K562 (cell line): ENCODE results near the gene CTAGE1. TPM values are rescaled to one million over a fixed set of nuclear protein-coding genes. Genes with fewer than 3 reads are reported as not detected.

Source experiments
- BRF1 ChIP-seq: IDR thresholded peaks from 3 replicates; pipeline ENCODE4 v1.6.1; 2011; ENCODE audit warnings: borderline replicate concordance, mild to moderate bottlenecking; ENCODE audit not compliant: insufficient read length; ENCODE audit errors: extremely low read depth
- FOXK2 ChIP-seq, 2 experiments: fragments of 450-650 bp; IDR thresholded peaks in 1 of 2; conservative IDR thresholded peaks in 1 of 2; 2 replicates each; pipeline ENCODE4 v1.6.1; 2016; ENCODE audit warnings: low read depth in 2 of 2, mild to moderate bottlenecking in 1 of 2
- HCFC1 ChIP-seq: IDR thresholded peaks from 2 replicates; pipeline ENCODE4 v1.6.1; 2012; ENCODE audit warnings: low read depth, low read length, improper control_type of control experiment
- HINFP ChIP-seq: fragments of 450-650 bp; conservative IDR thresholded peaks from 2 replicates; pipeline ENCODE4 v1.6.1; 2016; ENCODE audit warnings: missing genetic modification characterization, low read depth, mild to moderate bottlenecking, control low read depth, missing compliant biosample characterization
- HMGN3 ChIP-seq: IDR thresholded peaks from 2 replicates; pipeline ENCODE4 v1.6.1; 2011; ENCODE audit warnings: borderline replicate concordance, low read depth, mild to moderate bottlenecking, mixed read lengths, low read length; ENCODE audit not compliant: insufficient read length; ENCODE audit errors: extremely low read depth
- JUND ChIP-seq, 2 experiments: IDR thresholded peaks; 2 replicates in 1 of 2; 3 replicates in 1 of 2; pipeline ENCODE4 v1.6.1; 2011; ENCODE audit warnings: borderline replicate concordance in 2 of 2, low read depth in 2 of 2, low read length in 2 of 2, improper control_type of control experiment in 1 of 2, missing biosample characterization in 1 of 2, missing genetic modification characterization in 1 of 2, missing genetic modification reagents in 1 of 2
- KAT2B ChIP-seq: IDR thresholded peaks from one replicate; pipeline ENCODE4 v1.6.1; 2012; ENCODE audit warnings: low read depth, mild to moderate bottlenecking, control low read depth, inconsistent platforms, low read length, moderate library complexity
- MBD2 ChIP-seq: sonication (generic); IDR thresholded peaks from 2 replicates; pipeline ENCODE4 v1.6.1; 2016; ENCODE audit warnings: low read depth, borderline replicate concordance
- NR1H2 ChIP-seq: sonication (generic); formaldehyde crosslinking; IDR thresholded peaks from 2 replicates; pipeline ENCODE4 v1.4.0; 2020; ENCODE audit warnings: mild to moderate bottlenecking, missing genetic modification reagents
- SIRT6 ChIP-seq: IDR thresholded peaks from one replicate; pipeline ENCODE4 v1.6.1; 2012; ENCODE audit warnings: low read depth, mild to moderate bottlenecking, control low read depth, inconsistent platforms, low read length, moderate library complexity
- SMARCE1 ChIP-seq: fragments of 450-650 bp; IDR thresholded peaks from 2 replicates; pipeline ENCODE4 v1.7.1; 2016; ENCODE audit warnings: mild to moderate bottlenecking
- ZBTB1 ChIP-seq: sonication (generic); formaldehyde crosslinking; IDR thresholded peaks from 2 replicates; pipeline ENCODE4 v1.8.1; 2023; ENCODE audit warnings: missing genetic modification reagents, low read depth, mild to moderate bottlenecking, borderline replicate concordance
- ZBTB8A ChIP-seq: fragments of 450-650 bp; IDR thresholded peaks from 2 replicates; pipeline ENCODE4 v1.6.1; 2018; ENCODE audit warnings: mild to moderate bottlenecking, moderate library complexity; ENCODE audit not compliant: partially characterized antibody
- ZNF431 ChIP-seq: sonication (generic); formaldehyde crosslinking; IDR thresholded peaks from 2 replicates; pipeline ENCODE4 v1.8.0; 2022; ENCODE audit warnings: mild to moderate bottlenecking, missing genetic modification reagents
- ZNF511 ChIP-seq: sonication (generic); formaldehyde crosslinking; IDR thresholded peaks from 2 replicates; pipeline ENCODE4 v1.8.0; 2022; ENCODE audit warnings: mild to moderate bottlenecking, missing genetic modification reagents
- ZNF79 ChIP-seq: fragments of 250-450 bp; sonication (Bioruptor Pico); IDR thresholded peaks from 2 replicates; pipeline ENCODE4 v1.4.0; 2020; ENCODE audit warnings: low read depth, mild to moderate bottlenecking, moderate library complexity
- polyA plus RNA-seq, 8 experiments: library from polyadenylated mRNA; depleted of rRNA in 4 of 8; stranded (reverse) in 5 of 8; unstranded in 3 of 8; fragments of >200 nt; fragmentation: Nextera tagmentation in 2 of 8; fragmentation: Illumina TruSeq in 1 of 8; extraction: Ambion mirVana in 2 of 8; extraction: Trizol in 1 of 8; gene quantifications; 2 replicates each; pipeline versions ENCODE4 v1.2.1 to v1.2.3, GENCODE V29; 2011 to 2014; ENCODE audit warnings: inconsistent platforms in 1 of 8, missing spikeins in 1 of 8
- total RNA-seq, 7 experiments: library from RNA; depleted of rRNA in 6 of 7; stranded (reverse); fragments of >200 nt in 6 of 7; fragmentation: Illumina TruSeq in 2 of 7; extraction: Trizol in 2 of 7; gene quantifications; 2 replicates each; pipeline versions ENCODE4 v1.2.1 to v1.2.3, GENCODE V29; 2011 to 2021; ENCODE audit warnings: low replicate concordance in 1 of 7
- TF ChIP-seq, protein P1 (sequence below), 2 experiments: fragments of 450-650 bp; conservative IDR thresholded peaks; 2 replicates each; pipeline ENCODE4 v1.6.1; 2017; ENCODE audit warnings: mild to moderate bottlenecking in 2 of 2, moderate library complexity in 2 of 2
- TF ChIP-seq, protein P2 (sequence below): fragments of 250-450 bp; sonication (Bioruptor Pico); IDR thresholded peaks from 2 replicates; pipeline ENCODE4 v1.8.0; 2022; ENCODE audit warnings: moderate library complexity, mild to moderate bottlenecking, inconsistent platforms
- TF ChIP-seq, protein P3 (sequence below): IDR thresholded peaks from 3 replicates; pipeline ENCODE4 v1.6.1; 2011; ENCODE audit warnings: borderline replicate concordance, mild to moderate bottlenecking; ENCODE audit not compliant: insufficient read length, insufficient read depth
- TF ChIP-seq, protein P4 (sequence below): fragments of 200-800 bp; sonication (Bioruptor generic); IDR thresholded peaks from 2 replicates; pipeline ENCODE4 v1.6.1; 2017; ENCODE audit warnings: missing genetic modification characterization, missing compliant biosample characterization

CTAGE1 gene
- total and polyA plus RNA-seq, 9 of the 15 experiments (the other 6 are each of a cell fraction or from before 2014, with no cell fraction given) = not detected

GRCh38 chr18:22465859-22466457 is 48.2 kb upstream of the CTAGE1 start (continued):
- TF ChIP-seq JUND (IDR thresholded peaks at IDR 0.05; ENCODE audit: borderline replicate concordance, low read depth, low read length) = peak; percentile 99
- peak; percentile 98 for TF ChIP-seq JUND (tag; IDR thresholded peaks at IDR 0.05; ENCODE audit: borderline replicate concordance, low read depth, low read length)
- TF ChIP-seq ZBTB8A = no peak
- TF ChIP-seq, protein P1, sequence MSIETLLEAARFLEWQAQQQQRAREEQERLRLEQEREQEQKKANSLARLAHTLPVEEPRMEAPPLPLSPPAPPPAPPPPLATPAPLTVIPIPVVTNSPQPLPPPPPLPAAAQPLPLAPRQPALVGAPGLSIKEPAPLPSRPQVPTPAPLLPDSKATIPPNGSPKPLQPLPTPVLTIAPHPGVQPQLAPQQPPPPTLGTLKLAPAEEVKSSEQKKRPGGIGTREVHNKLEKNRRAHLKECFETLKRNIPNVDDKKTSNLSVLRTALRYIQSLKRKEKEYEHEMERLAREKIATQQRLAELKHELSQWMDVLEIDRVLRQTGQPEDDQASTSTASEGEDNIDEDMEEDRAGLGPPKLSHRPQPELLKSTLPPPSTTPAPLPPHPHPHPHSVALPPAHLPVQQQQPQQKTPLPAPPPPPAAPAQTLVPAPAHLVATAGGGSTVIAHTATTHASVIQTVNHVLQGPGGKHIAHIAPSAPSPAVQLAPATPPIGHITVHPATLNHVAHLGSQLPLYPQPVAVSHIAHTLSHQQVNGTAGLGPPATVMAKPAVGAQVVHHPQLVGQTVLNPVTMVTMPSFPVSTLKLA (conservative IDR thresholded peaks at IDR 0.05) = peak; percentile 81 to 87
- peak; percentile 91 to 92 for TF ChIP-seq FOXK2 (conservative IDR thresholded peaks at IDR 0.05 in 1 of 2, IDR thresholded peaks at IDR 0.05 in 1 of 2; ENCODE audit: low read depth in 2 of 2)
- TF ChIP-seq SIRT6 = no peak
- TF ChIP-seq HCFC1 = no peak
- no peak for TF ChIP-seq ZNF431 (CRISPR knock-in tag)
- TF ChIP-seq ZNF511 = no peak
- TF ChIP-seq, protein P2, sequence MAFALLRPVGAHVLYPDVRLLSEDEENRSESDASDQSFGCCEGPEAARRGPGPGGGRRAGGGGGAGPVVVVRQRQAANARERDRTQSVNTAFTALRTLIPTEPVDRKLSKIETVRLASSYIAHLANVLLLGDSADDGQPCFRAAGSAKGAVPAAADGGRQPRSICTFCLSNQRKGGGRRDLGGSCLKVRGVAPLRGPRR (CRISPR knock-in tag) = no peak
- TF ChIP-seq HMGN3 = no peak
- TF ChIP-seq, protein P3, sequence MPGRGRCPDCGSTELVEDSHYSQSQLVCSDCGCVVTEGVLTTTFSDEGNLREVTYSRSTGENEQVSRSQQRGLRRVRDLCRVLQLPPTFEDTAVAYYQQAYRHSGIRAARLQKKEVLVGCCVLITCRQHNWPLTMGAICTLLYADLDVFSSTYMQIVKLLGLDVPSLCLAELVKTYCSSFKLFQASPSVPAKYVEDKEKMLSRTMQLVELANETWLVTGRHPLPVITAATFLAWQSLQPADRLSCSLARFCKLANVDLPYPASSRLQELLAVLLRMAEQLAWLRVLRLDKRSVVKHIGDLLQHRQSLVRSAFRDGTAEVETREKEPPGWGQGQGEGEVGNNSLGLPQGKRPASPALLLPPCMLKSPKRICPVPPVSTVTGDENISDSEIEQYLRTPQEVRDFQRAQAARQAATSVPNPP = no peak
- TF ChIP-seq BRF1 = no peak
- TF ChIP-seq, protein P4, sequence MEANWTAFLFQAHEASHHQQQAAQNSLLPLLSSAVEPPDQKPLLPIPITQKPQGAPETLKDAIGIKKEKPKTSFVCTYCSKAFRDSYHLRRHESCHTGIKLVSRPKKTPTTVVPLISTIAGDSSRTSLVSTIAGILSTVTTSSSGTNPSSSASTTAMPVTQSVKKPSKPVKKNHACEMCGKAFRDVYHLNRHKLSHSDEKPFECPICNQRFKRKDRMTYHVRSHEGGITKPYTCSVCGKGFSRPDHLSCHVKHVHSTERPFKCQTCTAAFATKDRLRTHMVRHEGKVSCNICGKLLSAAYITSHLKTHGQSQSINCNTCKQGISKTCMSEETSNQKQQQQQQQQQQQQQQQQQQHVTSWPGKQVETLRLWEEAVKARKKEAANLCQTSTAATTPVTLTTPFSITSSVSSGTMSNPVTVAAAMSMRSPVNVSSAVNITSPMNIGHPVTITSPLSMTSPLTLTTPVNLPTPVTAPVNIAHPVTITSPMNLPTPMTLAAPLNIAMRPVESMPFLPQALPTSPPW (CRISPR knock-in tag) = peak; percentile 26; the same call in 1 of the 2 replicates
- TF ChIP-seq ZBTB1 (CRISPR knock-in tag) = no peak
- no peak for TF ChIP-seq MBD2
- no peak for TF ChIP-seq KAT2B
- no peak for TF ChIP-seq HINFP (tag)
- no peak for TF ChIP-seq ZNF79 (CRISPR knock-in tag)
- peak; percentile 78 for TF ChIP-seq SMARCE1
- no peak for TF ChIP-seq NR1H2 (CRISPR knock-in tag)
